Stimulated activated CD8-positive, alpha-beta memory T cell treated with anti-CD3 and anti-CD28 coated beads, Interleukin-7, amount 100 ng/mL, for 48 hours (primary cell): ENCODE data around the gene HMGCS2.

ENCODE experiments used
- DNase-seq, 2 donors: peaks; one replicate each; pipeline ENCODE4 v3.0.0-alpha.2; 2020; ENCODE audit warnings: low read depth in 1 of 2; ENCODE audit errors: extremely low read depth in 1 of 2

The HMGCS2 gene

GRCh38 chr1:119762953-119763352 is 5.8 kb downstream of the HMGCS2 start:
- no peak for DNase-seq

- DNase-seq = no peak
Measured at GRCh38 chr1:119762409-119762808, 6.3 kb downstream of the HMGCS2 start.

- DNase-seq = no peak
Measured at GRCh38 chr1:119758584-119758983, 10.1 kb downstream of the HMGCS2 start.

GRCh38 chr1:119752592-119752991 is 16.1 kb downstream of the HMGCS2 start:
- DNase-seq = no peak

- DNase-seq = no peak
Measured at GRCh38 chr1:119748040-119748439, 20.7 kb downstream of the HMGCS2 start.

GRCh38 chr1:119747451-119747850 is 21.3 kb downstream of the HMGCS2 start:
- DNase-seq = no peak

- DNase-seq = no peak
Measured at GRCh38 chr1:119745034-119745433, 23.7 kb downstream of the HMGCS2 start.

- no peak for DNase-seq
Measured at GRCh38 chr1:119744598-119744942, 24.1 kb downstream of the HMGCS2 start.

- DNase-seq = peak; percentile 25 to 28
Measured at GRCh38 chr1:119743776-119744597, 24.7 kb downstream of the HMGCS2 start.

GRCh38 chr1:119743308-119743707 is 25.4 kb downstream of the HMGCS2 start:
- no peak for DNase-seq

GRCh38 chr1:119742677-119743076 is 26.0 kb downstream of the HMGCS2 start:
- DNase-seq = no peak

GRCh38 chr1:119742202-119742601 is 26.5 kb downstream of the HMGCS2 start:
- DNase-seq = no peak

GRCh38 chr1:119740896-119741780 is 27.6 kb downstream of the HMGCS2 start:
- no peak for DNase-seq

- DNase-seq = no peak
Measured at GRCh38 chr1:119740261-119740660, 28.4 kb downstream of the HMGCS2 start.

- no peak for DNase-seq
Measured at GRCh38 chr1:119739150-119739549, 29.6 kb downstream of the HMGCS2 start.

GRCh38 chr1:119738100-119738720 is 30.5 kb downstream of the HMGCS2 start:
- DNase-seq = no peak

- DNase-seq = no peak
Measured at GRCh38 chr1:119737040-119737682, 31.5 kb downstream of the HMGCS2 start.

GRCh38 chr1:119736649-119737039 is 32.1 kb downstream of the HMGCS2 start:
- DNase-seq = no peak

- DNase-seq = no peak
Measured at GRCh38 chr1:119735217-119735616, 33.5 kb downstream of the HMGCS2 start.

GRCh38 chr1:119733754-119734153 is 35.0 kb downstream of the HMGCS2 start:
- no peak for DNase-seq
